Effector memory CD4-positive, alpha-beta T cell (primary cell): Measurements from ENCODE around the gene CDC42EP3.

Source experiments
- DNase-seq, 3 donors: peaks; one replicate each; pipeline ENCODE4 v3.0.0-alpha.2; 2020
- H3K27ac ChIP-seq: 2 replicates; pipeline ENCODE4 v1.7.0; 2013; ENCODE audit warnings: mild to moderate bottlenecking, low read length, moderate library complexity; ENCODE audit not compliant: insufficient read depth, poor library complexity, severe bottlenecking
- H3K27me3 ChIP-seq: replicated peaks from 2 replicates; pipeline ENCODE4 v1.7.0; 2013; ENCODE audit warnings: mild to moderate bottlenecking, low read length; ENCODE audit not compliant: insufficient read depth, control insufficient read depth, poor library complexity, severe bottlenecking
- H3K36me3 ChIP-seq: 2 replicates; pipeline ENCODE4 v1.7.0; 2013; ENCODE audit warnings: mild to moderate bottlenecking, low read length, moderate library complexity; ENCODE audit not compliant: control insufficient read depth, insufficient read depth
- H3K4me1 ChIP-seq: 2 replicates; pipeline ENCODE4 v1.7.0; 2013; ENCODE audit warnings: low read length, mild to moderate bottlenecking; ENCODE audit not compliant: control insufficient read depth, insufficient read depth, poor library complexity, severe bottlenecking
- H3K4me3 ChIP-seq: 2 replicates; pipeline ENCODE4 v1.7.0; 2013; ENCODE audit warnings: low read length, low read depth, mild to moderate bottlenecking; ENCODE audit not compliant: insufficient read depth, poor library complexity, severe bottlenecking
- H3K9me3 ChIP-seq: 2 replicates; pipeline ENCODE4 v1.7.0; 2013; ENCODE audit warnings: mild to moderate bottlenecking, low read length, moderate library complexity; ENCODE audit not compliant: control insufficient read depth

The CDC42EP3 gene

DNA sequence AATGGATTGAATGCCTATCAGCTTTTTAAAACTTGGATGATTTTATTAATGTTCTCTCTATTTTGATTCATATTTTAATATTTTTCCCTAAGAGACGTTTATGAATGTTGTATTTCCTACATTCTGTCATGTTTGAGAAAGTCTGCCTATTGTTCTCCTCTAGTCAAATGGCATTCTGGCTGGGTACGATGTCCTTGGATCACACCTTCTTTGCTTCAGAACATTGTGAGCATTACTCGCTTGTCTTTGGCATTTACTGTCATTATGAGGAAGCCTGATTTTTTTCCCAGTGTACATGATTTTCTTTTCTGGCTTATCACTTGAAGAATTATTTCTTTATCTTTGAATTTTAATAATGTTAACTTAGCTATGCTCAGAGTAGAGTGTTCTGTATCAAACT lies 78.4 kb downstream of the CDC42EP3 start:
- Histone ChIP-seq H3K4me1 (peaks cover 11% of the 10 kb centered on the region), H3K36me3 (no peaks in the 10 kb centered on the region), H3K27me3 (no peaks in the 10 kb centered on the region), H3K4me3 (no peak overlapping the region), H3K9me3 (no peaks in the 10 kb centered on the region), H3K27ac (no peak overlapping the region)
- DNase-seq = no peak
